Keratinocyte (primary cell): ENCODE results near the gene TCN2. TPM values are rescaled to one million over a fixed set of nuclear protein-coding genes. Genes with fewer than 3 reads are reported as not detected.
"Not testable (repeated sequence)": the region's sequence is repeated elsewhere in the genome, so short reads cannot be mapped to it uniquely, and the experiment has no call there.

Source experiments
- DNase-seq: peaks from one replicate; pipeline ENCODE4 v3.0.0-alpha.2; 2011; ENCODE audit warnings: low read depth, missing footprints, low spot score
- FAIRE-seq: peaks from 2 replicates; lab custom pipeline; 2011; peaks lifted over from hg19 to GRCh38; lab: Jason Lieb, UNC
- H2AFZ ChIP-seq: 2 replicates; pipeline ENCODE4 v1.6.0; 2012; ENCODE audit warnings: low read length, control low read depth, inconsistent platforms; ENCODE audit not compliant: control insufficient read depth
- H3K27ac ChIP-seq: 2 replicates; pipeline ENCODE4 v1.5.1; 2011; ENCODE audit warnings: low read length; ENCODE audit not compliant: control insufficient read depth, insufficient read depth
- H3K27me3 ChIP-seq: 3 replicates; pipeline ENCODE4 v1.6.0; 2011; ENCODE audit warnings: low read length; ENCODE audit not compliant: control insufficient read depth, insufficient read depth; ENCODE audit errors: extremely low read depth
- H3K36me3 ChIP-seq, 2 experiments: 2 replicates in 1 of 2; 3 replicates in 1 of 2; pipeline ENCODE4 v1.5.1; 2011; ENCODE audit warnings: low read length in 2 of 2, mild to moderate bottlenecking in 1 of 2; ENCODE audit not compliant: control insufficient read depth in 2 of 2, insufficient read depth in 2 of 2; ENCODE audit errors: extremely low read depth in 1 of 2
- H3K4me1 ChIP-seq: 3 replicates; pipeline ENCODE4 v1.5.1; 2011; ENCODE audit warnings: low read length; ENCODE audit not compliant: control insufficient read depth, insufficient read depth; ENCODE audit errors: extremely low read depth
- H3K4me2 ChIP-seq: 3 replicates; pipeline ENCODE4 v1.6.0; 2011; ENCODE audit warnings: low read depth, low read length; ENCODE audit not compliant: control insufficient read depth, insufficient read depth; ENCODE audit errors: extremely low read depth
- H3K4me3 ChIP-seq, 3 experiments: fragments of 200-600 bp in 1 of 3; sonication (generic) in 1 of 3; 2 replicates in 2 of 3; 3 replicates in 1 of 3; pipeline ENCODE4 v1.5.1; 2011 to 2016; ENCODE audit warnings: low read length in 3 of 3, mild to moderate bottlenecking in 3 of 3, control low read depth in 2 of 3, inconsistent platforms in 1 of 3, low read depth in 1 of 3, mixed read lengths in 1 of 3, mixed run types in 1 of 3, moderate library complexity in 1 of 3; ENCODE audit not compliant: control insufficient read depth in 2 of 3, insufficient read depth in 2 of 3; ENCODE audit errors: extremely low read depth in 1 of 3
- H3K79me2 ChIP-seq: 2 replicates; pipeline ENCODE4 v1.6.0; 2012; ENCODE audit warnings: low read length; ENCODE audit not compliant: control insufficient read depth, insufficient read depth
- H3K9ac ChIP-seq: 3 replicates; pipeline ENCODE4 v1.6.0; 2011; ENCODE audit warnings: low read length; ENCODE audit not compliant: control insufficient read depth, insufficient read depth; ENCODE audit errors: extremely low read depth
- H3K9me1 ChIP-seq: 3 replicates; pipeline ENCODE4 v1.6.0; 2011; ENCODE audit warnings: low read length; ENCODE audit not compliant: control insufficient read depth, insufficient read depth; ENCODE audit errors: extremely low read depth
- H3K9me3 ChIP-seq: 2 replicates; pipeline ENCODE4 v1.5.1; 2012; ENCODE audit warnings: low read depth, low read length; ENCODE audit not compliant: control insufficient read depth
- H4K20me1 ChIP-seq: 3 replicates; pipeline ENCODE4 v1.6.0; 2011; ENCODE audit warnings: low read length; ENCODE audit not compliant: control insufficient read depth, insufficient read depth; ENCODE audit errors: extremely low read depth
- EZH2 ChIP-seq: IDR thresholded peaks from one replicate; pipeline ENCODE4 v1.6.1; 2012; ENCODE audit warnings: inconsistent platforms, mild to moderate bottlenecking, low read length, moderate library complexity
- dilution Hi-C: fragments of 300-500 bp; cut with MboI; formaldehyde crosslinking; loops from one replicate; pipeline ENCODE4 v1.7.0; 2020; ENCODE audit warnings: low sequenced_read_pairs; ENCODE audit not compliant: extremely low pct_ligation_motif_present
- polyA plus RNA-seq, 5 experiments: library from polyadenylated mRNA; depleted of rRNA in 3 of 5; stranded (reverse) in 3 of 5; stranded (forward) in 1 of 5; unstranded in 1 of 5; fragments of >200 nt; gene quantifications; 1 replicate in 1 of 5; 2 replicates in 3 of 5; 3 replicates in 1 of 5; pipeline versions ENCODE4 v1.2.1 to v1.2.3, GENCODE V29; 2011 to 2012; ENCODE audit warnings: missing spikeins in 2 of 5, low read depth in 1 of 5, low replicate concordance in 1 of 5
- TF ChIP-seq, protein P1 (sequence below), 3 experiments: IDR thresholded peaks in 1 of 3; conservative IDR thresholded peaks in 1 of 3; optimal IDR thresholded peaks in 1 of 3; 2 replicates in 2 of 3; 3 replicates in 1 of 3; pipeline versions ENCODE3 to v1.5.1; 2011; ENCODE audit warnings: low read length in 3 of 3, mild to moderate bottlenecking in 3 of 3, moderate library complexity in 2 of 3, control low read depth in 1 of 3, inconsistent platforms in 1 of 3; ENCODE audit not compliant: insufficient read depth in 2 of 3; ENCODE audit errors: extremely low read depth in 1 of 3

The TCN2 gene
- polyA plus RNA-seq, 1 donor (not counting 4 experiments of a cell fraction or from before 2014, with no cell fraction given) = 0.88 TPM

DNA sequence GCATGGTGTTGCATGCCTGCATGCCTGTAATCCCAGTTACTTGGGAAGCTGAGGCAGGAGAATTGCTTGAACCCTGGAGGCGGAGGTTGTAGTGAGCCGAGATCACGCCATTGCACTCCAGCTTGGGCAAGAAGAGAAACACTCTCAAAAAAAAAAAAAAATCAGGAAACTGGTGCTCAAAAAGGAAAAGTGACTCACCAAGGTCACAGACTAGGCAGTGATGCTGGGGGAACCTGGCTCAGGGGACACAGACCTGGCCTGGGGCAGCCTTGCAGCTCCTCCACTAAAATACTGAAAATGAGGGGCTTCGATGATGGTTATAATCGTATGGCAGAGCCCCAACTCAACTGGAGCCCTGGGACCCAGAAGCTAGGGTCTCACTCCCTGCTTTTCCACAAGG lies 20.5 kb downstream of the TCN2 start:
- H3K36me3 ChIP-seq = no peaks in the 10 kb centered on the region
- DNase-seq = no peak
- H3K27me3 ChIP-seq = no peaks in the 10 kb centered on the region
- no peak overlapping the region for H3K4me2 ChIP-seq
- no peak overlapping the region for H3K9ac ChIP-seq
- H3K4me3 ChIP-seq = no peak overlapping the region
- no peak overlapping the region for H2AFZ ChIP-seq
- H3K9me3 ChIP-seq = no peaks in the 10 kb centered on the region
- no peaks in the 10 kb centered on the region for H3K9me1 ChIP-seq
- TF ChIP-seq, protein P1, sequence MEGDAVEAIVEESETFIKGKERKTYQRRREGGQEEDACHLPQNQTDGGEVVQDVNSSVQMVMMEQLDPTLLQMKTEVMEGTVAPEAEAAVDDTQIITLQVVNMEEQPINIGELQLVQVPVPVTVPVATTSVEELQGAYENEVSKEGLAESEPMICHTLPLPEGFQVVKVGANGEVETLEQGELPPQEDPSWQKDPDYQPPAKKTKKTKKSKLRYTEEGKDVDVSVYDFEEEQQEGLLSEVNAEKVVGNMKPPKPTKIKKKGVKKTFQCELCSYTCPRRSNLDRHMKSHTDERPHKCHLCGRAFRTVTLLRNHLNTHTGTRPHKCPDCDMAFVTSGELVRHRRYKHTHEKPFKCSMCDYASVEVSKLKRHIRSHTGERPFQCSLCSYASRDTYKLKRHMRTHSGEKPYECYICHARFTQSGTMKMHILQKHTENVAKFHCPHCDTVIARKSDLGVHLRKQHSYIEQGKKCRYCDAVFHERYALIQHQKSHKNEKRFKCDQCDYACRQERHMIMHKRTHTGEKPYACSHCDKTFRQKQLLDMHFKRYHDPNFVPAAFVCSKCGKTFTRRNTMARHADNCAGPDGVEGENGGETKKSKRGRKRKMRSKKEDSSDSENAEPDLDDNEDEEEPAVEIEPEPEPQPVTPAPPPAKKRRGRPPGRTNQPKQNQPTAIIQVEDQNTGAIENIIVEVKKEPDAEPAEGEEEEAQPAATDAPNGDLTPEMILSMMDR (optimal IDR thresholded peaks at IDR 0.05 in 1 of 3, IDR thresholded peaks at IDR 0.05 in 1 of 3, conservative IDR thresholded peaks at IDR 0.05 in 1 of 3; ENCODE audit: extremely low read depth in 1 of 3, insufficient read depth in 2 of 3, low read length in 3 of 3) = no peak
- TF ChIP-seq EZH2 = no peak
- FAIRE-seq = no peak
- H3K4me1 ChIP-seq = no peaks in the 10 kb centered on the region
- dilution Hi-C loops = no loop called here
- H4K20me1 ChIP-seq = no peaks in the 10 kb centered on the region
- H3K27ac ChIP-seq = no peak overlapping the region
- no peaks in the 10 kb centered on the region for H3K79me2 ChIP-seq

DNA sequence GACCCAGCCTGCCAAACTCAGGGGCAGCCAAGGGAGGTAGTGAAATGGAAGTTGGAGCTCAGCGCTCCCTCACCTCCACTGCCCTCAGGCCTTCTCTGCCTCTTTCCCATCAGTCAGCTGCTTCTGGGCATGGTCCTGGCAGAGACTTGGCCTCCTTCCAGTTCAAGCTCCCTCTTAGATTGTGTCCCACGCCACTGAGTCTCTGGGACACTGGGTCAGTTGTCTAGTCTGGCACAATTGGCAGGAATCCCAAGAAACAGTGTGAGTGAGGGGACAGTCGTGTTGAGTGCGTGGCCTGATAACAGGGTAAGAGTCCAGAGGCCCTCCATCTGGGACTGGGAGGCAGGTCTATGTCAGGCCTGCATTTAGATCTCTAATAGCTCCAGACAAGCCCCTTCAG lies 21.5 kb downstream of the TCN2 start:
- Histone ChIP-seq H3K4me2 (no peak overlapping the region), H3K27me3 (no peaks in the 10 kb centered on the region), H4K20me1 (no peaks in the 10 kb centered on the region), H3K9me3 (no peaks in the 10 kb centered on the region), H2AFZ (no peak overlapping the region), H3K4me3 (no peak overlapping the region), H3K4me1 (no peaks in the 10 kb centered on the region), H3K9me1 (no peaks in the 10 kb centered on the region), H3K27ac (no peak overlapping the region), H3K9ac (no peak overlapping the region), H3K36me3 (no peaks in the 10 kb centered on the region), H3K79me2 (no peaks in the 10 kb centered on the region)
- FAIRE-seq (no peak), DNase-seq (no peak)
- dilution Hi-C loops = no loop called here
- TF ChIP-seq, protein P1 (optimal IDR thresholded peaks at IDR 0.05 in 1 of 3, IDR thresholded peaks at IDR 0.05 in 1 of 3, conservative IDR thresholded peaks at IDR 0.05 in 1 of 3; ENCODE audit: extremely low read depth in 1 of 3, insufficient read depth in 2 of 3, low read length in 3 of 3) = no peak

DNA sequence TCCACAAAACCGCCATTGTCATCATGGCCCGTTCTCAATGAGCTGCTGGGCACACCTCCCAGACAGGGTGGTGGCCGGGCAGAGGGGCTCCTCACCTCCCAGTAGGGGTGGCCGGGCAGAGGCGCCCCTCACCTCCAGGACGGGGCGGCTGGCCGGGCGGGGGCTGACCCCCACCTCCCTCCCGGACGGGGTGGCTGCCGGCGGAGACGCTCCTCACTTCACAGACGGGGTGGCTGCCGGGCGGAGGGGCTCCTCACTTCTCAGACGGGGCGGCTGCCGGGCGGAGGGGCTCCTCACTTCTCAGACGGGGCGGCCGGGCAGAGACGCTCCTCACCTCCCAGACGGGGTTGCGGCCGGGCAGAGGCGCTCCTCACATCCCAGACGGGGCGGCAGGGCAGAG lies 24.5 kb downstream of the TCN2 start:
- H3K27ac ChIP-seq, H4K20me1 ChIP-seq, H2AFZ ChIP-seq, DNase-seq, H3K4me3 ChIP-seq, dilution Hi-C loops, H3K4me2 ChIP-seq, H3K9me1 ChIP-seq, H3K36me3 ChIP-seq, H3K9ac ChIP-seq, H3K79me2 ChIP-seq, H3K9me3 ChIP-seq, FAIRE-seq, H3K27me3 ChIP-seq: not testable (repeated sequence)
- H3K4me1 ChIP-seq = peaks cover 16% of the 10 kb centered on the region
